COLO668 (cell line): Measurements from ENCODE around the gene RAD54L.
"Not testable (repeated sequence)": the region's sequence is repeated elsewhere in the genome, so short reads cannot be mapped to it uniquely, and the experiment has no call there.

Experiments used
- DNase-seq: peaks from one replicate; lab custom pipeline; 2025; ENCODE audit not compliant: unreplicated experiment; lab: John Stamatoyannopoulos, UW

Gene RAD54L

GRCh38 chr1:46319301-46319700 is 71.7 kb downstream of the RAD54L start:
- not testable (repeated sequence) for DNase-seq

GRCh38 chr1:46319960-46320914 is 72.7 kb downstream of the RAD54L start:
- not testable (repeated sequence) for DNase-seq

- DNase-seq, result not testable (repeated sequence)
These were observed 74.6 kb downstream of the RAD54L start for GRCh38 chr1:46322191-46322590.

GRCh38 chr1:46325285-46326076 is 77.9 kb downstream of the RAD54L start:
- not testable (repeated sequence) for DNase-seq
